Endothelial cell (in vitro differentiated cells): ENCODE results near the gene GRM7. TPM values are rescaled to one million over a fixed set of nuclear protein-coding genes. Genes with fewer than 3 reads are reported as not detected.

ENCODE experiments used
- DNase-seq: peaks from one replicate; pipeline ENCODE4 v3.0.0; 2021; ENCODE audit warnings: low spot score
- H3K27ac Mint-ChIP-seq: one replicate; pipeline ENCODE4 v1.8.0; 2021; ENCODE audit warnings: mixed read lengths, inconsistent platforms; ENCODE audit not compliant: unreplicated experiment
- H3K27me3 Mint-ChIP-seq: one replicate; pipeline ENCODE4 v1.8.0; 2021; ENCODE audit warnings: mild to moderate bottlenecking, moderate library complexity, mixed read lengths, inconsistent platforms; ENCODE audit not compliant: unreplicated experiment
- H3K36me3 Mint-ChIP-seq: one replicate; pipeline ENCODE4 v1.8.0; 2021; ENCODE audit warnings: mild to moderate bottlenecking, low read depth, mixed read lengths, inconsistent platforms; ENCODE audit not compliant: unreplicated experiment
- H3K4me1 Mint-ChIP-seq: one replicate; pipeline ENCODE4 v1.8.0; 2021; ENCODE audit warnings: mild to moderate bottlenecking, mixed read lengths, inconsistent platforms; ENCODE audit not compliant: unreplicated experiment
- H3K4me3 Mint-ChIP-seq: one replicate; pipeline ENCODE4 v1.8.0; 2021; ENCODE audit warnings: mild to moderate bottlenecking, mixed read lengths, inconsistent platforms; ENCODE audit not compliant: unreplicated experiment
- H3K9me3 Mint-ChIP-seq: one replicate; pipeline ENCODE4 v1.8.0; 2021; ENCODE audit warnings: mixed read lengths, inconsistent platforms; ENCODE audit not compliant: unreplicated experiment
- total RNA-seq: library from RNA; stranded (reverse); fragmentation: NEBNext Ultra II Directional; extraction: Animal tissue kit (Norgen Biotek cat#: 25700); gene quantifications from one replicate; pipeline ENCODE4 v1.2.1, GENCODE V29; 2021; ENCODE audit not compliant: unreplicated experiment
- TF ChIP-seq, protein P1 (sequence below): fragments of 200-600 bp; sonication (generic); IDR thresholded peaks from one replicate; pipeline ENCODE4 v1.5.0; 2021; ENCODE audit warnings: antibody characterized with exemption; ENCODE audit not compliant: unreplicated experiment

Gene GRM7
- total RNA-seq, 1 donor from 2014 or later, result 0.18 TPM

DNA sequence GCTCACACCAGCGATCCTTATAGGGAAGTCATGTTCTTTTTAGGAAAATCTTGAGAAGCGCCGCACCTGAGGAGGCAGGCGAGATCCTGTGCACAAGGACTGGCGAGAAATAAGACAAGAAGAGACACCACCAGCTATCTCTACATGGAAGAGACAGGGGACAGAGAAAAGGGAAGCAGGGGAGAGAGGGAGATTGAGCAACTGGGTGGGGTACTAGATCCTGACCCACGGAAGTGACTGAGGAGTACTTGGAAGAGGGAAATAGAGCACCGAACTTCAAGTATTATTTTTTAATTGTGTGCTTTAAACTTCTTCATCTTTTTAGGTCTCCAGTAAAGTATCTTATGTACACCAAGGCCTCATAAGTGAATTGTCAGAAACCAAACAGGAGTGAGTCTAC is 898.7 kb downstream of the GRM7 start:
- TF ChIP-seq, protein P1, sequence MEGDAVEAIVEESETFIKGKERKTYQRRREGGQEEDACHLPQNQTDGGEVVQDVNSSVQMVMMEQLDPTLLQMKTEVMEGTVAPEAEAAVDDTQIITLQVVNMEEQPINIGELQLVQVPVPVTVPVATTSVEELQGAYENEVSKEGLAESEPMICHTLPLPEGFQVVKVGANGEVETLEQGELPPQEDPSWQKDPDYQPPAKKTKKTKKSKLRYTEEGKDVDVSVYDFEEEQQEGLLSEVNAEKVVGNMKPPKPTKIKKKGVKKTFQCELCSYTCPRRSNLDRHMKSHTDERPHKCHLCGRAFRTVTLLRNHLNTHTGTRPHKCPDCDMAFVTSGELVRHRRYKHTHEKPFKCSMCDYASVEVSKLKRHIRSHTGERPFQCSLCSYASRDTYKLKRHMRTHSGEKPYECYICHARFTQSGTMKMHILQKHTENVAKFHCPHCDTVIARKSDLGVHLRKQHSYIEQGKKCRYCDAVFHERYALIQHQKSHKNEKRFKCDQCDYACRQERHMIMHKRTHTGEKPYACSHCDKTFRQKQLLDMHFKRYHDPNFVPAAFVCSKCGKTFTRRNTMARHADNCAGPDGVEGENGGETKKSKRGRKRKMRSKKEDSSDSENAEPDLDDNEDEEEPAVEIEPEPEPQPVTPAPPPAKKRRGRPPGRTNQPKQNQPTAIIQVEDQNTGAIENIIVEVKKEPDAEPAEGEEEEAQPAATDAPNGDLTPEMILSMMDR, result no peak
- no peaks in the 10 kb centered on the region for H3K27me3 Mint-ChIP-seq
- no peaks in the 10 kb centered on the region for H3K4me1 Mint-ChIP-seq
- no peak overlapping the region for H3K4me3 Mint-ChIP-seq
- DNase-seq, result no peak
- H3K36me3 Mint-ChIP-seq, result no peaks in the 10 kb centered on the region
- H3K9me3 Mint-ChIP-seq, result no peaks in the 10 kb centered on the region
- H3K27ac Mint-ChIP-seq, result no peak overlapping the region

DNA sequence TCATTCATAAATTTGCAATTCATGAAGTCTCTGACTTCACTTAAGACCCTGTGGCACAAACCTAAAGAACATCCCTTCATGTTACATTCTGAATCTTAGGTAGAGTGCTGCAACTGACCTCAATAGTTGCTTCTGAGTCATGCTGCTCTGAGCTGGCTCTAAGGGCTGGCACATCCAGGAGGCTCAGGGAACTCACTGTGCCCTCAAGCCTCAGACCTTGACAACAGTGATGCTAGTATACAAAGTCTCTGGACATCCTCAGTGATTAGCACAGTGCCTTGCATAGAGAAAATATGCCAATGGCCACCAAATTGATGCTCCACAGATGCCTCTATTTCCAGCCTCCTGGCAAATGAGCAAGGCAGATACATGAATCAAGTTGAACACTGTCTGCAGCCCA is 899.8 kb downstream of the GRM7 start:
- DNase-seq, result no peak
- TF ChIP-seq, protein P1, result no peak
- H3K9me3 Mint-ChIP-seq, result no peaks in the 10 kb centered on the region

DNA sequence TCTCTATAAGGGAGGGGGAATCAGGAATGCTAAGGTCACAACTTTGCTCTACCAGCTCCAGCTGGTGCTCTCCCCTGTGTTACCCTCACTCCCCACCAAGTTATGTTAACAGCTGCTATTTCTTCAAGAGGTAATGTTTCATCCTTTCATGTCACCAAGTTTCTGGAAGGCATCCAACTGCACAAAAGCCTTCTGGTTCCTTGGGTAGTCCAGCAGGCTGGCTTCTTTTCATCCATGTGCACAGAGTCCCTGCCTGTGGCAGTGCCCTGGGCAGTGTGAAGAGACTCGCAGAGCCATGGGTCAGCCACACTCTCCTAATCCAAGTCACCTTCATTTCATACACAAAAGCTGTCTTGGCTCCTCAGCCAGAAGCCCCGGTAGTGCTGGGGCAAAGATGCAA is 903.2 kb downstream of the GRM7 start:
- TF ChIP-seq, protein P1, result no peak
- Mint-ChIP-seq H3K9me3 (no peaks in the 10 kb centered on the region), H3K27me3 (peaks cover 1% of the 10 kb centered on the region), H3K36me3 (no peaks in the 10 kb centered on the region), H3K4me1 (no peaks in the 10 kb centered on the region), H3K27ac (no peak overlapping the region), H3K4me3 (no peak overlapping the region)
- DNase-seq, result no peak

More for the DNA sequence above, 899.8 kb downstream of the GRM7 start:
- H3K4me1 Mint-ChIP-seq, result no peaks in the 10 kb centered on the region
- H3K4me3 Mint-ChIP-seq, result no peak overlapping the region
- H3K27ac Mint-ChIP-seq, result no peak overlapping the region
- no peaks in the 10 kb centered on the region for H3K36me3 Mint-ChIP-seq
- H3K27me3 Mint-ChIP-seq, result no peaks in the 10 kb centered on the region

DNA sequence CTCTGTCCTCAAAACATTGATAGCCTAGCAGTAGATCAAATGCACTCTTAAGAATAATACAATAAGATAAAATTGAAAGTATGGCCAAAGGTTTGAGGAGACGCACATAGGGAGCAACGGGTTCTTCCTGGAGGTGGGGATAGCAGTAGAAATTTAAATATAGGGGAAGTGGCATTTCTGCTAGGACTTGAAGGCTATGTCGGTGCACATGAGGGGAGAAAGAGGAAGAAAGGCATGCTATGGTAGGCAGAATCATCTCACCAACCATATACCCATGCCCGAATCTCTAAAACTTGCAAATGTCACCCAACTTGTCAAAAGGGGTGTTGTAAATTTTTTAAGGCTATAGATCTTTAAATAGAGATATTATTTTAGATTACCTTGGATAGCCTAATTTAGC is 905.6 kb downstream of the GRM7 start:
- Mint-ChIP-seq H3K27me3 (peaks cover 1% of the 10 kb centered on the region), H3K4me1 (no peaks in the 10 kb centered on the region), H3K4me3 (no peak overlapping the region), H3K27ac (no peak overlapping the region), H3K36me3 (no peaks in the 10 kb centered on the region), H3K9me3 (no peaks in the 10 kb centered on the region)
- TF ChIP-seq, protein P1, result no peak
- DNase-seq, result no peak

DNA sequence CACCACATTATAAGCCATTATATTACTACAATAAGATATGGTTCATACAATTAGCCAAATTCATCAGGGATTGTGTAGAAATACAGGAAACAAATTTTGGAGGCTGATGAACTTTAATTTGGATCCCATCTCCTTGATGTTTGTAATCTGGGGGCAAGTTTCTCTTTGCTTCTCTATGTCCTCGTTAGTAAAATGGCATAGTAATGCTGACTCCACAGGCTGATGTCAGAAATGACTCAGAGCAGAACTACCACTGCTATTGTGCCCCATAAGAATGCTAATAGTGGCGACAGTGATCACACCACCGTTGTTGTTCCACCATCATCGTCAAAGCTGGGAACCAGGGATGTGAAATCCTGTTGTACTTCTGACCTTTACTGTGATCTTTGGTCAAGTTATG is 918.4 kb downstream of the GRM7 start:
- TF ChIP-seq, protein P1, result no peak
- Mint-ChIP-seq H3K9me3 (no peaks in the 10 kb centered on the region), H3K27ac (no peak overlapping the region), H3K4me1 (no peaks in the 10 kb centered on the region), H3K27me3 (no peaks in the 10 kb centered on the region), H3K36me3 (no peaks in the 10 kb centered on the region), H3K4me3 (no peak overlapping the region)
- DNase-seq, result no peak
